Fibroblast of lung (primary cell): ENCODE results near the gene RTBDN. TPM values are rescaled to one million over a fixed set of nuclear protein-coding genes. Genes with fewer than 3 reads are reported as not detected.

Experiments used
- DNase-seq, 2 donors: peaks; one replicate each; pipeline versions ENCODE4 v3.0.0 to v3.0.0-alpha.2; 2010; ENCODE audit warnings: low read depth in 2 of 2
- H2AFZ ChIP-seq: 2 replicates; pipeline ENCODE4 v1.5.1; 2012; ENCODE audit warnings: low read length, control low read depth, inconsistent platforms
- H3K27ac ChIP-seq: 2 replicates; pipeline ENCODE4 v1.5.1; 2011; ENCODE audit warnings: low read length, control low read depth; ENCODE audit not compliant: insufficient read depth
- H3K27me3 ChIP-seq: 2 replicates; pipeline ENCODE4 v1.5.1; 2011; ENCODE audit warnings: mild to moderate bottlenecking, low read length; ENCODE audit not compliant: control insufficient read depth, insufficient read depth
- H3K36me3 ChIP-seq: 2 replicates; pipeline ENCODE4 v1.5.1; 2011; ENCODE audit warnings: low read length; ENCODE audit not compliant: control insufficient read depth, insufficient read depth
- H3K4me1 ChIP-seq: 2 replicates; pipeline ENCODE4 v1.5.1; 2011; ENCODE audit warnings: low read length; ENCODE audit not compliant: control insufficient read depth, insufficient read depth; ENCODE audit errors: extremely low read depth
- H3K4me2 ChIP-seq: 2 replicates; pipeline ENCODE4 v1.5.1; 2011; ENCODE audit warnings: low read length, control low read depth; ENCODE audit not compliant: insufficient read depth; ENCODE audit errors: extremely low read depth
- H3K4me3 ChIP-seq, 4 experiments: fragments of 200-600 bp in 1 of 4; sonication (generic) in 1 of 4; replicated peaks in 1 of 4; 2 replicates each; pipeline ENCODE4 v1.5.1; 2011 to 2016; ENCODE audit warnings: low read length in 4 of 4, low read depth in 3 of 4, mild to moderate bottlenecking in 3 of 4, control low read depth in 2 of 4, inconsistent platforms in 1 of 4, mixed read lengths in 1 of 4; ENCODE audit not compliant: insufficient read depth in 1 of 4; ENCODE audit errors: control extremely low read depth in 1 of 4
- H3K79me2 ChIP-seq: 2 replicates; pipeline ENCODE4 v1.5.1; 2012; ENCODE audit warnings: mild to moderate bottlenecking, low read length, inconsistent platforms; ENCODE audit not compliant: control insufficient read depth, insufficient read depth
- H3K9ac ChIP-seq: 2 replicates; pipeline ENCODE4 v1.5.1; 2011; ENCODE audit warnings: mild to moderate bottlenecking, low read length, control low read depth; ENCODE audit not compliant: insufficient read depth
- H3K9me3 ChIP-seq: 2 replicates; pipeline ENCODE4 v1.5.1; 2012; ENCODE audit warnings: low read depth, low read length; ENCODE audit not compliant: control insufficient read depth, insufficient read depth
- H4K20me1 ChIP-seq: 2 replicates; pipeline ENCODE4 v1.5.1; 2011; ENCODE audit warnings: low read length; ENCODE audit not compliant: control insufficient read depth, insufficient read depth; ENCODE audit errors: extremely low read depth
- CTCF ChIP-seq, 2 donors: IDR thresholded peaks in 1 of 2; conservative IDR thresholded peaks in 1 of 2; 1 replicate in 1 of 2; 2 replicates in 1 of 2; pipeline ENCODE4 v1.5.1; 2011 to 2012; ENCODE audit warnings: low read length in 2 of 2, control low read depth in 1 of 2, inconsistent platforms in 1 of 2, low read depth in 1 of 2, mild to moderate bottlenecking in 1 of 2
- EZH2 ChIP-seq: IDR thresholded peaks from 2 replicates; pipeline ENCODE4 v1.5.1; 2012; ENCODE audit warnings: low read length, control low read depth, mild to moderate bottlenecking; ENCODE audit errors: missing control alignments
- polyA plus RNA-seq, 2 donors: library from polyadenylated mRNA; depleted of rRNA in 1 of 2; stranded (reverse) in 1 of 2; unstranded in 1 of 2; fragments of >200 nt; gene quantifications; 2 replicates each; pipeline ENCODE4 v1.2.1, GENCODE V29; 2011 to 2012; ENCODE audit warnings: missing spikeins in 1 of 2
- total RNA-seq: library from RNA; depleted of rRNA; stranded (reverse); fragments of >200 nt; gene quantifications from 2 replicates; pipeline ENCODE4 v1.2.1, GENCODE V29; 2014

RTBDN gene
- total and polyA plus RNA-seq, 2 donors (not counting 1 experiment from before 2014, with no cell fraction given), result not detected

GRCh38 chr19:12868540-12869112 lies 34.2 kb upstream of the RTBDN start:
- Histone ChIP-seq H3K27ac (no peak overlapping the region), H3K79me2 (no peaks in the 10 kb centered on the region), H3K36me3 (no peaks in the 10 kb centered on the region), H2AFZ (no peak overlapping the region), H3K4me3 (no peak overlapping the region), H3K4me1 (no peaks in the 10 kb centered on the region), H4K20me1 (no peaks in the 10 kb centered on the region), H3K9ac (no peak overlapping the region), H3K9me3 (no peaks in the 10 kb centered on the region), H3K27me3 (peaks cover 4% of the 10 kb centered on the region), H3K4me2 (no peak overlapping the region)
- TF ChIP-seq EZH2, result no peak
- no peak for TF ChIP-seq CTCF (conservative IDR thresholded peaks at IDR 0.05 in 1 of 2, IDR thresholded peaks at IDR 0.05 in 1 of 2; ENCODE audit: low read depth in 1 of 2, low read length in 2 of 2)
- peak in 1 of 2 donors; percentile 11 for DNase-seq

- no peaks in the 10 kb centered on the region for H4K20me1 ChIP-seq
- H3K4me1 ChIP-seq, result no peaks in the 10 kb centered on the region
- no peak for TF ChIP-seq EZH2
- TF ChIP-seq CTCF (conservative IDR thresholded peaks at IDR 0.05 in 1 of 2, IDR thresholded peaks at IDR 0.05 in 1 of 2; ENCODE audit: low read depth in 1 of 2, low read length in 2 of 2), result no peak
- peak overlapping the region; percentile 59 for H2AFZ ChIP-seq
- peak overlapping the region; percentile 69 for H3K4me2 ChIP-seq
- H3K36me3 ChIP-seq, result no peaks in the 10 kb centered on the region
- no peak overlapping the region for H3K27ac ChIP-seq
- H3K79me2 ChIP-seq, result no peaks in the 10 kb centered on the region
- H3K9ac ChIP-seq, result peak overlapping the region; percentile 13
- DNase-seq, result peak; percentile 43 to 52
- H3K9me3 ChIP-seq, result no peaks in the 10 kb centered on the region
- H3K27me3 ChIP-seq, result peaks cover 4% of the 10 kb centered on the region
- peak overlapping the region in 3 of 4 experiments; percentile 29 to 50 (median 34) for H3K4me3 ChIP-seq
These were observed 33.0 kb upstream of the RTBDN start for GRCh38 chr19:12867120-12868099.

GRCh38 chr19:12866416-12867119 lies 32.2 kb upstream of the RTBDN start:
- H3K36me3 ChIP-seq, result no peaks in the 10 kb centered on the region
- TF ChIP-seq EZH2, result no peak
- TF ChIP-seq CTCF (conservative IDR thresholded peaks at IDR 0.05 in 1 of 2, IDR thresholded peaks at IDR 0.05 in 1 of 2; ENCODE audit: low read depth in 1 of 2, low read length in 2 of 2), result no peak
- no peaks in the 10 kb centered on the region for H3K79me2 ChIP-seq
- no peaks in the 10 kb centered on the region for H3K9me3 ChIP-seq
- no peak for DNase-seq
- no peaks in the 10 kb centered on the region for H3K4me1 ChIP-seq
- no peaks in the 10 kb centered on the region for H4K20me1 ChIP-seq
- no peak overlapping the region for H3K4me2 ChIP-seq
- H3K27me3 ChIP-seq, result peaks cover 4% of the 10 kb centered on the region
- H3K4me3 ChIP-seq, result no peak overlapping the region
- H3K27ac ChIP-seq, result no peak overlapping the region
- H3K9ac ChIP-seq, result no peak overlapping the region
- no peak overlapping the region for H2AFZ ChIP-seq
